Keratinocyte (primary cell): ENCODE measurements around the gene UMODL1.

Source experiments
- CTCF ChIP-seq, 3 experiments: IDR thresholded peaks in 1 of 3; conservative IDR thresholded peaks in 1 of 3; optimal IDR thresholded peaks in 1 of 3; 2 replicates in 2 of 3; 3 replicates in 1 of 3; pipeline versions ENCODE3 to v1.5.1; 2011; ENCODE audit warnings: low read length in 3 of 3, mild to moderate bottlenecking in 3 of 3, moderate library complexity in 2 of 3, control low read depth in 1 of 3, inconsistent platforms in 1 of 3; ENCODE audit not compliant: insufficient read depth in 2 of 3; ENCODE audit errors: extremely low read depth in 1 of 3
- EZH2 ChIP-seq: IDR thresholded peaks from one replicate; pipeline ENCODE4 v1.6.1; 2012; ENCODE audit warnings: inconsistent platforms, mild to moderate bottlenecking, low read length, moderate library complexity

- no peak for TF ChIP-seq CTCF (optimal IDR thresholded peaks at IDR 0.05 in 1 of 3, IDR thresholded peaks at IDR 0.05 in 1 of 3, conservative IDR thresholded peaks at IDR 0.05 in 1 of 3; ENCODE audit: extremely low read depth in 1 of 3, insufficient read depth in 2 of 3, low read length in 3 of 3)
- TF ChIP-seq EZH2 = no peak
Measured at GRCh38 chr21:42040411-42041180, 30.5 kb upstream of the UMODL1 start.
